H9 (cell line): ENCODE results near the gene CASTOR1. TPM values are rescaled to one million over a fixed set of nuclear protein-coding genes. Genes with fewer than 3 reads are reported as not detected.

ENCODE experiments used
- DNase-seq: peaks from one replicate; pipeline ENCODE4 v3.0.0-alpha.2; 2017
- H2AFZ ChIP-seq: one replicate; pipeline ENCODE4 v1.6.1; 2013; ENCODE audit warnings: mild to moderate bottlenecking, low read length, control low read depth, moderate library complexity
- H2AK5ac ChIP-seq: 2 replicates; pipeline ENCODE4 v1.6.1; 2013; ENCODE audit warnings: low read length, control low read depth, mixed read lengths; ENCODE audit not compliant: insufficient read length
- H2BK120ac ChIP-seq: one replicate; pipeline ENCODE4 v1.6.1; 2013; ENCODE audit warnings: low read depth, mild to moderate bottlenecking, low read length, control low read depth, inconsistent platforms; ENCODE audit not compliant: poor library complexity, severe bottlenecking
- H2BK12ac ChIP-seq: 2 replicates; pipeline ENCODE4 v1.6.1; 2013; ENCODE audit warnings: low read length, control low read depth, mixed read lengths, low read depth; ENCODE audit not compliant: insufficient read length
- H2BK15ac ChIP-seq: 2 replicates; pipeline ENCODE4 v1.6.1; 2013; ENCODE audit warnings: low read depth, low read length, control low read depth
- H2BK20ac ChIP-seq: one replicate; pipeline ENCODE4 v1.6.1; 2013; ENCODE audit warnings: low read depth, mild to moderate bottlenecking, low read length, control low read depth, inconsistent platforms; ENCODE audit not compliant: poor library complexity, severe bottlenecking
- H2BK5ac ChIP-seq: 2 replicates; pipeline ENCODE4 v1.6.1; 2013; ENCODE audit warnings: low read length, control low read depth, mixed read lengths; ENCODE audit not compliant: insufficient read length
- H3K14ac ChIP-seq: 2 replicates; pipeline ENCODE4 v1.6.1; 2013; ENCODE audit warnings: low read length, control low read depth; ENCODE audit not compliant: insufficient read depth
- H3K18ac ChIP-seq: 2 replicates; pipeline ENCODE4 v1.6.1; 2013; ENCODE audit warnings: low read depth, mild to moderate bottlenecking, mixed read lengths, low read length, control low read depth; ENCODE audit not compliant: insufficient read length
- H3K23ac ChIP-seq: 2 replicates; pipeline ENCODE4 v1.6.1; 2013; ENCODE audit warnings: low read length, control low read depth, mixed read lengths, low read depth; ENCODE audit not compliant: insufficient read length
- H3K23me2 ChIP-seq: 2 replicates; pipeline ENCODE4 v1.6.1; 2013; ENCODE audit warnings: low read depth, mild to moderate bottlenecking, mixed read lengths, low read length, control low read depth; ENCODE audit not compliant: insufficient read length, poor library complexity, severe bottlenecking
- H3K27ac ChIP-seq: 2 replicates; pipeline ENCODE4 v1.5.1; 2013; ENCODE audit warnings: low read length, control low read depth, mixed read lengths, low read depth; ENCODE audit not compliant: insufficient read length
- H3K27me3 ChIP-seq: 2 replicates; pipeline ENCODE4 v1.6.1; 2013; ENCODE audit warnings: low read length, control low read depth, inconsistent platforms; ENCODE audit not compliant: insufficient read depth
- H3K4ac ChIP-seq: 2 replicates; pipeline ENCODE4 v1.6.1; 2013; ENCODE audit warnings: low read depth, mild to moderate bottlenecking, control low read depth, inconsistent platforms, low read length, moderate library complexity
- H3K4me1 ChIP-seq: 2 replicates; pipeline ENCODE4 v1.6.1; 2013; ENCODE audit warnings: low read length, control low read depth, inconsistent platforms; ENCODE audit not compliant: insufficient read depth
- H3K4me2 ChIP-seq: 2 replicates; pipeline ENCODE4 v1.6.1; 2013; ENCODE audit warnings: low read length, control low read depth, mixed read lengths; ENCODE audit not compliant: insufficient read length, insufficient read depth
- H3K56ac ChIP-seq: 2 replicates; pipeline ENCODE4 v1.6.1; 2013; ENCODE audit warnings: low read depth, mild to moderate bottlenecking, mixed read lengths, low read length, control low read depth; ENCODE audit not compliant: insufficient read length
- H3K79me1 ChIP-seq: 2 replicates; pipeline ENCODE4 v1.6.1; 2013; ENCODE audit warnings: low read depth, mild to moderate bottlenecking, moderate library complexity, low read length, control low read depth, inconsistent platforms; ENCODE audit not compliant: insufficient read depth, poor library complexity, severe bottlenecking
- H3K79me2 ChIP-seq: 2 replicates; pipeline ENCODE4 v1.6.1; 2013; ENCODE audit warnings: low read length, control low read depth, inconsistent platforms; ENCODE audit not compliant: insufficient read depth
- H3K9ac ChIP-seq: 2 replicates; pipeline ENCODE4 v1.6.1; 2013; ENCODE audit warnings: low read length, control low read depth, mixed read lengths; ENCODE audit not compliant: insufficient read length; ENCODE audit errors: extremely low read depth
- H3K9me3 ChIP-seq: one replicate; pipeline ENCODE4 v1.6.1; 2013; ENCODE audit warnings: low read depth, low read length, inconsistent platforms; ENCODE audit not compliant: control insufficient read depth
- H3T11ph ChIP-seq: one replicate; pipeline ENCODE4 v1.6.1; 2013; ENCODE audit warnings: mild to moderate bottlenecking, low read length, control low read depth, inconsistent platforms
- H4K20me1 ChIP-seq: one replicate; pipeline ENCODE4 v1.6.1; 2013; ENCODE audit not compliant: control insufficient read depth, insufficient read length, insufficient read depth
- H4K5ac ChIP-seq: 2 replicates; pipeline ENCODE4 v1.6.1; 2013; ENCODE audit warnings: low read depth, mild to moderate bottlenecking, mixed read lengths, low read length, control low read depth; ENCODE audit not compliant: insufficient read length
- H4K8ac ChIP-seq: replicated peaks from 2 replicates; pipeline ENCODE4 v1.6.1; 2013; ENCODE audit warnings: low read length, control low read depth, mixed read lengths, low read depth; ENCODE audit not compliant: insufficient read length
- H4K91ac ChIP-seq: 2 replicates; pipeline ENCODE4 v1.6.1; 2013; ENCODE audit warnings: low read depth, mild to moderate bottlenecking, moderate library complexity, mixed read lengths, low read length, control low read depth; ENCODE audit not compliant: insufficient read length
- H3K27ac Mint-ChIP-seq, 3 experiments: 2 replicates in 2 of 3; 3 replicates in 1 of 3; pipeline ENCODE4 v1.8.0; 2020 to 2021; ENCODE audit warnings: mixed read lengths in 3 of 3, mild to moderate bottlenecking in 1 of 3, moderate library complexity in 1 of 3
- H3K27me3 Mint-ChIP-seq: 2 replicates; pipeline ENCODE4 v1.8.0; 2021; ENCODE audit warnings: low read depth, mild to moderate bottlenecking, moderate library complexity, mixed read lengths
- H3K36me3 Mint-ChIP-seq, 3 experiments: 2 replicates in 2 of 3; 3 replicates in 1 of 3; pipeline ENCODE4 v1.8.0; 2020 to 2021; ENCODE audit warnings: low read depth in 3 of 3, mixed read lengths in 3 of 3; ENCODE audit not compliant: insufficient read depth in 1 of 3
- H3K4me1 Mint-ChIP-seq, 2 experiments: 2 replicates each; pipeline ENCODE4 v1.8.0; 2020; ENCODE audit warnings: mixed read lengths in 2 of 2
- H3K4me3 Mint-ChIP-seq, 2 experiments: 2 replicates in 1 of 2; 3 replicates in 1 of 2; pipeline ENCODE4 v1.8.0; 2020 to 2021; ENCODE audit warnings: mild to moderate bottlenecking in 2 of 2, mixed read lengths in 2 of 2, moderate library complexity in 1 of 2
- H3K9me3 Mint-ChIP-seq, 2 experiments: 2 replicates in 1 of 2; 3 replicates in 1 of 2; pipeline ENCODE4 v1.8.0; 2020; ENCODE audit warnings: mild to moderate bottlenecking in 2 of 2, mixed read lengths in 2 of 2, moderate library complexity in 1 of 2
- CTCF ChIP-seq: fragments of 200-600 bp; sonication (generic); conservative IDR thresholded peaks from 3 replicates; pipeline ENCODE4 v1.8.0; 2021; ENCODE audit warnings: antibody characterized with exemption, mild to moderate bottlenecking
- WGBS: extraction: QIAGEN DNeasy Blood & Tissue Kit; methylation state at CpG from one replicate; pipeline ENCODE4 v1.1.7; 2013; ENCODE audit warnings: missing lambda C conversion rate, low lambda C conversion rate, mixed read lengths; ENCODE audit not compliant: insufficient read length; ENCODE audit errors: extremely low coverage; 5-methylcytosine and 5-hydroxymethylcytosine counted together
- total RNA-seq: library from RNA; stranded (reverse); gene quantifications from 2 replicates; pipeline ENCODE4 v1.2.1, GENCODE V29; 2021

The CASTOR1 gene
- total RNA-seq, 1 experiment from 2014 or later: 8.8 TPM

- Histone ChIP-seq H3K79me2 (no peaks in the 10 kb centered on the region), H3K9ac (no peak overlapping the region), H3K4me2 (no peak overlapping the region), H4K5ac (no peak overlapping the region), H3K23me2 (no peaks in the 10 kb centered on the region), H3K4ac (no peak overlapping the region), H3T11ph (no peak overlapping the region), H2BK15ac (no peak overlapping the region), H3K14ac (no peak overlapping the region), H3K27ac (no peak overlapping the region), H3K79me1 (no peaks in the 10 kb centered on the region), H3K4me1 (no peaks in the 10 kb centered on the region; the same call in 1 of the 2 replicates), H2BK5ac (no peak overlapping the region), H2BK120ac (no peak overlapping the region), H3K27me3 (no peaks in the 10 kb centered on the region), H3K23ac (no peak overlapping the region), H2AFZ (no peak overlapping the region), H2AK5ac (no peak overlapping the region), H4K8ac (no peak overlapping the region), H2BK20ac (no peak overlapping the region), H4K20me1 (no peaks in the 10 kb centered on the region), H3K56ac (no peak overlapping the region), H4K91ac (no peak overlapping the region), H3K9me3 (no peaks in the 10 kb centered on the region), H2BK12ac (no peak overlapping the region), H3K18ac (no peak overlapping the region)
- Mint-ChIP-seq H3K27me3 (no peaks in the 10 kb centered on the region; the same call in 1 of the 2 replicates), H3K36me3 (no peaks in the 10 kb centered on the region), H3K4me3 (no peak overlapping the region), H3K4me1 (peaks cover 11% of the 10 kb centered on the region in 2 experiments), H3K9me3 (no peaks in the 10 kb centered on the region; a peak in 1 of 5 replicates), H3K27ac (peak overlapping the region in 1 of 3 experiments; percentile 2; a peak in 1 of 7 replicates)
- TF ChIP-seq CTCF: no peak
- DNase-seq: no peak
- WGBS: no CpG with 5 or more reads among the region's 5 CpGs
Measured at GRCh38 chr22:30308518-30309230, 19.4 kb upstream of the CASTOR1 start.
